A673 (cell line): Measurements from ENCODE around the gene ZHX3.

Experiments
- EZH2 ChIP-seq: fragments of 200-600 bp; sonication (generic); IDR thresholded peaks from 2 replicates; pipeline ENCODE4 v1.6.1; 2017; ENCODE audit warnings: borderline replicate concordance, low read depth, mild to moderate bottlenecking, mixed read lengths, antibody characterized with exemption, low read length; ENCODE audit not compliant: poor library complexity, severe bottlenecking
- TF ChIP-seq, protein P1 (sequence below): fragments of 300-800, 200-600 bp; sonication (generic); conservative IDR thresholded peaks from 2 replicates; pipeline ENCODE4 v1.5.1; 2017; ENCODE audit warnings: low read depth, mild to moderate bottlenecking, antibody characterized with exemption, low read length, moderate library complexity, mixed read lengths

- TF ChIP-seq, protein P1, sequence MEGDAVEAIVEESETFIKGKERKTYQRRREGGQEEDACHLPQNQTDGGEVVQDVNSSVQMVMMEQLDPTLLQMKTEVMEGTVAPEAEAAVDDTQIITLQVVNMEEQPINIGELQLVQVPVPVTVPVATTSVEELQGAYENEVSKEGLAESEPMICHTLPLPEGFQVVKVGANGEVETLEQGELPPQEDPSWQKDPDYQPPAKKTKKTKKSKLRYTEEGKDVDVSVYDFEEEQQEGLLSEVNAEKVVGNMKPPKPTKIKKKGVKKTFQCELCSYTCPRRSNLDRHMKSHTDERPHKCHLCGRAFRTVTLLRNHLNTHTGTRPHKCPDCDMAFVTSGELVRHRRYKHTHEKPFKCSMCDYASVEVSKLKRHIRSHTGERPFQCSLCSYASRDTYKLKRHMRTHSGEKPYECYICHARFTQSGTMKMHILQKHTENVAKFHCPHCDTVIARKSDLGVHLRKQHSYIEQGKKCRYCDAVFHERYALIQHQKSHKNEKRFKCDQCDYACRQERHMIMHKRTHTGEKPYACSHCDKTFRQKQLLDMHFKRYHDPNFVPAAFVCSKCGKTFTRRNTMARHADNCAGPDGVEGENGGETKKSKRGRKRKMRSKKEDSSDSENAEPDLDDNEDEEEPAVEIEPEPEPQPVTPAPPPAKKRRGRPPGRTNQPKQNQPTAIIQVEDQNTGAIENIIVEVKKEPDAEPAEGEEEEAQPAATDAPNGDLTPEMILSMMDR, result no peak
- TF ChIP-seq EZH2, result no peak
Observed at GRCh38 chr20:41230136-41230535, 87.4 kb downstream of the ZHX3 start.
